ENCODE results near the gene LDLRAD2.

LDLRAD2 gene

DNA sequence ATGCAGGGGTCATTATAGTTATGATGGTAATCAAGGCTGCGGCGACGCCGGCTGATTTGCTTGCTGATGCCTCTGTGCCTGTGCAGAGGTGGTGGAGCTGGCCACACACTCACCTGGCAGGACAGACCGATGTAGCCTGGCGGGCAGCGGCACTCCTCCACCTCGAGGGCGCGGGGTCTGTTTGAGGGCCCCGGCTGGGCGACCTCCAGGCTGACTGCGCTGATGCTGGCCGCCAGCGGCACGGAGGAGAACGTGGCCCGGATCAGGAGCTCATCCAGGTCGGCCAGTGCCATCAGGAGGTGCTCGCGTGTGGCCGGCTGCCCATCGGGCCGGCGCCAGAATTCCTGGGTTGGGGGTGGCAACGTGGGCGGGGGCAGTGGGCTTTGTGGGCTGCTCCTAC, 52.7 kb downstream of the LDLRAD2 start:
- no peak for DNase-seq

DNA sequence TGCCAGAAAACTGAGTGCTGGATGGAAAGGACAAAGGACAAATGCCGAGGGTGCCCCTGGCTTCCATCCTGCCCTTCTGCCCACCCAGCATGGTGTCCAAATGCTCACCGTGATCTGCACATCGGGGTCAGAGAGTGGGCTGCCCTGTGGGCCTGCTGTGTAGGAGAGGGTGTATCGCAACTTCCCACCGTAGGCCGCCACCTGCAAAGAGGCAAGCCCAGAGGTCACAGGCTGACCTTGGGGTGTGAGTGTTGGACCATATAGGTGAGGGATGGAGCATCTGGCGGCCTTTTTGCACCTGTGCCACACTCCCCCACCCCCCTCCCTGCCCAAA, 53.5 kb downstream of the LDLRAD2 start:
- DNase-seq = no peak

DNA sequence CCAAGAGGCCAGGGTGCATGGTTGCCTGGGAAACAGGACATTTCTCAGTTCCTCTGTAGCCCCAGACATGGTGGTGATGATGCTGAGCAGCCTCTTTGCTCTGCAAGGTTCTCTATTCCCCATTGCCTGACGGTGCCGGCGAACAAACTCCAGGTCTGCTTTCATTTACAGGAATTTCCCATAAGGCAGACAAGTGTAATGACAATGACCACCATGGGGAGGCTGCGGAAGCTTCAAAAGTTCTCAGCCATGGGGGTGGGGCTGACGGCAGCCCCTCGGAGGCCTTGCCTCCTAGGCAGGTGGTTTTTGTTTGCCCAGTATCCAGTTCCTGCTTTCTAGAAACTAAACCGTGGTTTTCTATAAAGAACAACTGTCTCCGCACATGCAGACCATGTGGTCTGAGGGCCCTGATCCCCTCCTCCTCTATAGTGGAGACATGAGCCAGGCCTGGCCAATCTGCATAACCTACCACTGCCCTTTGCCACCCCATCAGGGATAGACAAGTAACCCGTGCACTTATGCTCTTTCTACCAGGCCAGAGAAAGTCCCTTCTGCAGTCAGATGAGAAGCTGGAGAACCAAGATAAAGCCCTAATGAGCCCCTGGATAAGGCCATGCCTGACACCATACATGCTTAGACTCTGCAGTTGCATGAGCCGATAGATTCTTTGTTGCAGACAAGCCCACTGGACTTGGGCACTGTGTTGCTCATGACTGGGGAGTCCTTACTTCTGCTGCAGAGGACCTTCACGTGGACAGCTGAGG, 54.1 kb downstream of the LDLRAD2 start:
- DNase-seq = no peak

DNA sequence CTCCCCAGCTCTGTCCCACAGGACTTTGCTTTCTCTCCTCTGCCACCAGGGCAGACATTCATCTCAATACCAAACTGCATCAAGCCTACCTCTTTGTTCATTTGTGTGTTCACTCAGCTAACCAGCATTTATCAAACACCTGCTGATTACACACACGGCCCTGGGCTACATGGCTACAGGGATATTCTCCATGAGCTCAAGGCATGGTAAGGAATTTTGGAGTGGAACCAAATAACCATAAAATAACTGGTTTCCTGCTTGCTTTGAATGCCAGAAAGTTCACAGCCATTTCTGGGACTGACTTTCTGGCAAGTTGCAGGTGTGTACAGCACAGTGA, 54.6 kb downstream of the LDLRAD2 start:
- DNase-seq = no peak

DNA sequence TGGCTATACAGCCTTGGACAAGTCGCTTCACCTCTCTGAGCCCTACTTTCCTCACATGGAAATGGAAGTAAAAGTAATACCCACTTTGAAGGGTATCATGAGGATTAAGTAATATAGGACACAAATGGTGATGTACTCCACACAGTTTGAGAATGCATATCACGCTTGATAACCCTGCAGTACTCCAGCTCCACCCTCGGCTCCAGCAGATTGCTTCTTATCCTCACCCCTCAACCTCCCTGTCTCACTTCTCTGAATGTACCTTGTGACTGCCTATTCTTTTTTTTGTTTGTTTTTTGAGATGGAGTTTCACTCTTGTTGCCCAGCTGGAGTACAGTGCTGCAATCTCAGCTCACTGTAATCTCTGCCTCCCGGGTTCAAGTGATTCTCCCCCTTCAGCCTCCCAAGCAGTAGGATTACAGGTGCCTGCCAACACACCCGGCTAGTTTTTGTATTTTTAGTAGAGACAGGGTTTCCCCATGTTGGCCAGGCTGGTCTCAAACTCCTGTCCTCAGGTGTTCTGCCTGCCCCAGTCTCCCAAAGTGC, 55.5 kb downstream of the LDLRAD2 start:
- DNase-seq = no peak

DNA sequence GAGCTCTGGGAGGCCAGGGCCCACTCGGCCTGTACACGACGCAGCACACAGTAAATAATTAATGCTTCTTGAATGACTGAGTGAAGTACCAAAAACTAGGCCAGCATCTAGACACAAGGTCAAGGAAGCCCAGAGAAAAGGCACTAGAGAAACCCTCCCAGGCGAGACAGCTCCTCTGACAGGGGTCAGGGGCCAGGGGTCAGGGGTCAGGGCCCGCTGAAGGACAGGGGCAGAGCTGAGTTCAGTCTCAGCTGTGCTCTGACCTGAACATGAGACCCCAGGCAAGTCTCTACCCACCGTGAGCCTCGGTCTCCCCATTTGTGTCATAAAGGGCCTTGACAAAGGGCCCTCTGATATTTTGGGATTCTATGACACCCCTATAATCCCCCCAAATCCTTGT, 56.4 kb downstream of the LDLRAD2 start:
- no peak for DNase-seq

DNA sequence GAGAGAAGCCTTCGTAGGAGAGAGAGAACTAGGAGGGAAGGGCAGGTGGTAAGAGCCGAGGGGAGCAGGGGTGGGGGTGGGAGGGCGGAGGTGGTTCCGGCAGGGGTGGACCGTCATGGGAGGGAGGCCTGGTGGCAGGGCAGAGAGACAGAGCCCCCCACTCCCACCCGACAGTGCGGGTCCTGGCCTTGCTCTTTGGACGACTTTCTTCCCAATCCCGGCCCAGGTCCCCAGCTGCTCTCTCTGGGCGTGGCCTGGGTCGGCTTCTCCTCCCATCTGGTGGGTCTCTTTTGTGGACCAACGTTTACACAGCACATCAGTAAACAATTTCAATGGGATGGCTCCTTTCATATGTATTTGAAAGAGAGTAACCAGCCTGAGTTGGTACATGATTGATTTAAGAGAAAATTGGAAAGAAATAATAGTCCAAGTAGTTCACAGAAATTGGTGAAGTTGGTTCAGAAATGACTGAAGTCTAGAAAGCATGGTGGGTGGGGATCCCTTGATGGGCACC, 56.9 kb downstream of the LDLRAD2 start:
- DNase-seq = no peak

DNA sequence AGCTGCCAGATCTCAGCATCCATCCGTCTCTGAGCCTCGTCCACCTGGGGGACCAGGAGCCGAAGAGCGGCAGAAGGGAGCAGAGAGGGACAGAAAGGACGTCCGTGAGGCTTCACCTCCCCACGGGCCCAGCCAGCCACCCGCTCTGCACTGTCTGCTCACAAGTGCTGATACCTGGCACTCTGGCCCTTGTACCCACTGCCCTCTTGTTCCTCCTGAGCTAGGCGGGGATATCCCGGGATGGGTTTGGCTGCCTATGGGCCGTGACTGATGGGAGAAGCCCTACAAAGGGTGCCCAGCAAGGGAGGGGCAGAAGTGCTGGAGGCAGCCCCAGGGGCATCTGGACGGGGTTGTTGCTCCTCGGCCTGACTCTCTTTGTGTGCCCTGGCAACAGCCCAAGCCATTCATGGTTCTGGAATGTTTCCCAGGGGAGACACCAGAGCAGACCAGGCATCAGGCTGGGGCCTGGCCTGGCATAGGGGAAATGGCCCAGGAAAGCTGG, 57.6 kb downstream of the LDLRAD2 start:
- peak; percentile 35 for DNase-seq

DNA sequence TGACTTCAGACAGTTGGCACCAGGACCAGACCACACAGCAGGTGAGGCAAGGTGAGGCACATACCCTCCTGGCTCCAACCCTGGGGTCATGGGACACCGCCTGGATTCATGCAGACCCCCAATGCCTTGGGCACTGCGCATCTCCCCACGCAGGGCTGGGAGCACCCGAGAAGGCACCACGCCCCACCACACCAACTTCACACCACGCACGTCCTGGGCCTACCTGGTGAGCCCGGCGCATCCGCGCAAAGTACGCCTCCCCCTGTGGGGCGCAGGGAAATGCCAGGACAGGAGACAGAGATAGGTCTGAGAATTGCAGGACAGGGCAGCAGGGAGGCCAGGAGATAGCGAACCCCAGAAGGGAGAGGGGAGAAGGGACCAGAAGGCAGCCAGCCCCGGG, 58.5 kb downstream of the LDLRAD2 start:
- no peak for DNase-seq

DNA sequence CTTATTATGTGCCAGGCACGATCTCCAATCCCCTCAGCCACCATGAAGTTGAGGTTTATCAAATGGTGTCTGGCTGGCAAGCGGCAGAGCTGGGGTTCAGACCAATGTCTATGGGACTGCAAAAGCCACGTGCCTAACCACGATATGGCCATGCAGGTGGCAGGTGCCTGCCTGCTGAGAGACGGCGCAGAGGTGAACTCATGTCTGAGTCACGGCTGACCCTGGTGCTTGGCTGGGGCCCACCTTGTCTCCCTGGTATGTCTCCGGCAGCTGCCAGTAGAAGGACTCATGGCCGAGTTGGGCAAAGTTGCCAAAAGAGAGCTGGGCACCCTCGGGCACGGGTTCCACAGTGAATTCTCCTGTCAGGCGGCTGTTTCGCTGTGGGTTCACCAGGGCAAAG, 59.9 kb downstream of the LDLRAD2 start:
- no peak for DNase-seq

DNA sequence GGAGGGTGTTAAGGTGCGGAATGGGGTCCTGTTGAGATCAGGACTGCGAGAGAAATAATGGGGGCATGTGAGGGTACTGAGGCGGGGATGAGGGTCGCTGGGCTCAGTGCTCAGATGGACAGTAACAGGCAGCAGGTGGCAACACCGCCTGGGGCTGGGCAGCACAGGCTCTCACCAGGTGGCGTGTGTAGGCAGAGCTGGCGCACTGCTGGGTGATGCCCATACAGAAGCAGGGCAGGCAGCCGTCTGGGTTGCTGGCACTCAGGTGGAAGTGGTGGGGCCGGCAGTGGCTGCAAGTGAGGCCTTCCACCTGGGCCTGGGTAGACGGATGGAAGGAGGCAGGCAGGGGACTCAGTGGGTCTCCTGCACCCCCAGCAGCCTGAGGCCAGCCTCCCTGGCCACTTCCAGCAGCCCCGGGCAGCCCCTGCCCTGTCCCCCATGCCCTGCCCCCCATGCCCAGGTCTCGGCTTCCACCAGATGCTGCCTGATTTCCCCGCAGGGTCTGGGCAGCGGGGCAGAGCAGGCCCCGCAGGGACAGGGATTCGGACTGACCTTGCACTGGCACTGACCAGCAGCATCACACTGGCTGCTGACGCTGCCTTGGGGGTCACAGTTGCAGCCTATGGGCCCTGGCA, 60.5 kb downstream of the LDLRAD2 start:
- DNase-seq = no peak

DNA sequence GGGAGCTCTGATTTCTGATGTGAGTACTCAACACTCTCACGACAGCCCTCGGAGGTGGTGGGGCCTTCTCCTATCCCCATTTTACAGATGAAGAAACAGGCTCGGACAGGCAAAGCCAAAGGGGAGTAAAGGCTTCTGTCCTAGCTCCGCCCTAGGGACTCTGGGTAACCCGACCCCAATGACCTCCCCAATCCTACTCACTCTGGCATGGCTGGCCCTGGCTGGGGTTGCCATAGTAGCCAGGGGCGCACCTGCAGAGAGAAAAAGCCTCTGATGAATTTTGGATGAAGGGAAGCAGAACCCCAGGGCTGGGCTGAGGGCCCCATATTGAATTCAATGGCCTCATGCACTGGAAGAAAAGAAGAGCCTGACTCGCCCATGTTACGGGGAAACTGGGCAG, 61.1 kb downstream of the LDLRAD2 start:
- DNase-seq = no peak

DNA sequence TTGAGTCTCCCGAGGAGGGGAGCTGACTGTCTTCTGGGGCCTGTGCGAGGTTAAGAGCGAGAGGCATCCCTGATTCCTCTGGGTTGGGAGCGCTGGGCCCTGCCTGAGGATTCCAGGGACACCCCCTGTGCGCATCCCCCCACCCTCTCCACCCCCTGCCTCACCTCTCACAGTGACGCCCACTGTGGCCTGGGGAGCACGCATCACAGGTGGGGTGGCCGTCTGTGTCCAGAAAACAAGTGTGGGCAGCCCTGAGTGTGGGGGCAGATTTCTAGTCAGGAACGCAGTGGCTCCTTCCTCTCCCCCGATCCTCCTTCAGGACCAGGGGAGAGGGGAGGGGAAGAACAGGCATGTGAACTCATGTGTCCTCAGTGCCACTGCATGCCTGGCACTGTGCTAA, 61.7 kb downstream of the LDLRAD2 start:
- DNase-seq = no peak

DNA sequence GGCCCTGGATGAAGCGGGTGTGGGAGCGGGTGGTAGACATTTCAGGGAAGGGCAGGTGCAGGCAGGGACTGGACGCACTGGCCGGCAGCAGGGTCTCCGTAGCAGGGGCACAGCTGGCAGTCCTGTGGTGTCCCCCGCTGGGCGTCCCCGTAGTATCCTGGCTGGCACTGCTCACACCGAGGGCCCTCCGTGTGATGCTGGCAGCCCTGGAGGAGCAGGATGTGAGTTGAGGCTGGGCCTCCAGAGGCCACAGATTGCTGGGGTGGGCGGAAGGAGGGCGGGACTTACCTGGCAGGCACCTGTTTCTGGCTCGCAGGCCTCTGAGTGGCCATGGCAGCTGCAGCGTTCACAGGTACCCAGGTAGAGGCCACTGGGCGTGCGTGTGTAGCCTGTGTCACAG, 62.3 kb downstream of the LDLRAD2 start:
- DNase-seq = no peak
